ENCODE data around the gene GRK2.

- TF ChIP-seq FOXM1 (IDR thresholded peaks at IDR 0.05; ENCODE audit: borderline replicate concordance), result no peak
- TF ChIP-seq CTBP1 (IDR thresholded peaks at IDR 0.05; ENCODE audit: borderline replicate concordance), result no peak
- TF ChIP-seq ARNT (IDR thresholded peaks at IDR 0.05), result no peak
- no peak for TF ChIP-seq ZNF384 (IDR thresholded peaks at IDR 0.05)
Observed at GRCh38 chr11:67265633-67266448, 432 bp upstream of the GRK2 start.

All from HEK293T (cell line).